OCI-LY1 (cell line): ENCODE results near the gene LZTFL1.

Experiments
- CTCF ChIP-seq: fragments of 200-600 bp; sonication (generic), shearing (Covaris generic); IDR thresholded peaks from 2 replicates; pipeline ENCODE4 v1.5.1; 2017; ENCODE audit warnings: mild to moderate bottlenecking, antibody characterized with exemption, low read length, moderate library complexity, mixed read lengths
- EZH2 ChIP-seq: fragments of 200-600 bp; sonication (generic), shearing (Covaris generic); IDR thresholded peaks from 2 replicates; pipeline ENCODE4 v1.8.0; 2017; ENCODE audit warnings: borderline replicate concordance, mixed run types, mild to moderate bottlenecking, antibody characterized with exemption, low read length, moderate library complexity, mixed read lengths

DNA sequence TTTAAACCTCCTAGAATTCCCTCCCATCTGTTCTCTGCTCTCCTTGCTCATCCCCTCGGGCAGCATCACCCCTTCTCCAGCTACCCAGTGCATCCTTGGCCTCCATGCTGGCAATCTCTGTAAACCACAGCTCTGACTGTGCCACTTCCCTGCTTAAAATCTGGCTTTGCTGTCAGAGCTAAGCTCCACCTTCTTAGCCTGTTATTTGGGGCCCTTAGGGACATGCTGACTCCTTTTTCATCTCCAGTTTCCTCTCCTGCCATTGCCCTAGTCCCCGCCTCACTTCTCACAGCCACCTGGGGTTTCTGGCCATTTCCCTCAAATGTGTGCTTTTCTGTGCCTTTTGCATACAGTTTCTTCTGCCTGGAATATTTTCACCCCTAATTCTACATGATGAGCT lies 51.3 kb downstream of the LZTFL1 start:
- TF ChIP-seq CTCF (no peak), EZH2 (no peak)
